ENCODE results near the gene DACT1.

GRCh38 chr14:58625438-58625837, 12.3 kb upstream of the DACT1 start:
- TF ChIP-seq REST (IDR thresholded peaks at IDR 0.05; ENCODE audit: insufficient read depth in 1 of 2, low read depth in 2 of 2, low read length in 2 of 2) (no peak), TAF1 (IDR thresholded peaks at IDR 0.05; ENCODE audit: borderline replicate concordance, insufficient read depth, low read length) (no peak), SIN3A (IDR thresholded peaks at IDR 0.05; ENCODE audit: borderline replicate concordance, insufficient read depth, low read length) (no peak), POLR2AphosphoS5 (IDR thresholded peaks at IDR 0.05; ENCODE audit: low read depth, low read length) (no peak), FOXP2 (optimal IDR thresholded peaks at IDR 0.05; ENCODE audit: borderline replicate concordance, extremely low read depth, extremely low read length, insufficient read depth) (no peak)
